Testis (tissue), 3 donors: ENCODE data around the gene KDM4C. TPM values are rescaled to one million over a fixed set of nuclear protein-coding genes. Genes with fewer than 3 reads are reported as not detected.

Experiments
- DNase-seq: peaks from one replicate; pipeline ENCODE4 v3.0.0-alpha.2; 2019
- H3K27ac ChIP-seq, 2 donors: fragments of 200-600 bp; sonication (generic); one replicate each; pipeline ENCODE4 v1.5.1; 2019
- H3K27me3 ChIP-seq: fragments of 200-600 bp; sonication (generic); one replicate; pipeline ENCODE4 v1.5.1; 2019
- H3K36me3 ChIP-seq: fragments of 200-600 bp; sonication (generic); one replicate; pipeline ENCODE4 v1.5.1; 2017; ENCODE audit warnings: low read depth; ENCODE audit errors: missing control alignments
- H3K4me1 ChIP-seq: fragments of 200-600 bp; sonication (generic); one replicate; pipeline ENCODE4 v1.5.1; 2019
- H3K4me3 ChIP-seq, 2 donors: fragments of 200-600 bp; sonication (generic); one replicate each; pipeline ENCODE4 v1.5.1; 2017 to 2019
- H3K9me3 ChIP-seq: fragments of 200-600 bp; sonication (generic); one replicate; pipeline ENCODE4 v1.5.1; 2017
- POLR2A ChIP-seq: fragments of 450-650 bp; IDR thresholded peaks from one replicate; pipeline ENCODE4 v1.6.1; 2017; ENCODE audit warnings: antibody characterized with exemption, mild to moderate bottlenecking, moderate library complexity
- WGBS, 2 donors: methylation state at CpG; one replicate each; pipeline ENCODE4 v1.1.5; 2018; 5-methylcytosine and 5-hydroxymethylcytosine counted together
- intact Hi-C: fragments of 100-400 bp; cut with DNase I; formaldehyde crosslinking; loops from one replicate; pipeline ENCODE4 v1.15.1; 2023; ENCODE audit warnings: low total_unique reads
- polyA plus RNA-seq: library from polyadenylated mRNA; stranded (reverse); fragments of 350-450 nt; fragmentation: Illumina TruSeq; extraction: RNeasy Lipid Tissue Mini Kit (QIAGEN cat#74804); gene quantifications from one replicate; pipeline ENCODE4 v1.2.3, GENCODE V29; 2014; ENCODE audit warnings: low read depth, low replicate concordance; ENCODE audit not compliant: insufficient read depth
- total RNA-seq, 2 donors: library from RNA; depleted of rRNA; stranded (reverse); fragments of >200 nt; gene quantifications; one replicate each; pipeline ENCODE4 v1.2.3, GENCODE V29; 2016
- TF ChIP-seq, protein P1 (sequence below), 3 experiments: fragments of 450-650 bp in 2 of 3; fragments of 200-600 bp in 1 of 3; sonication (generic) in 1 of 3; IDR thresholded peaks; one replicate each; pipeline ENCODE4 v1.5.1; 2016 to 2019; ENCODE audit warnings: antibody characterized with exemption in 3 of 3, mild to moderate bottlenecking in 2 of 3, moderate library complexity in 1 of 3

Gene KDM4C
- total and polyA plus RNA-seq, 3 donors from 2014 or later, result 16.7 to 58.8 (median 48.8) TPM

GRCh38 chr9:6977761-6978160 lies 220.0 kb downstream of the KDM4C start:
- Histone ChIP-seq H3K9me3 (no peaks in the 10 kb centered on the region), H3K4me1 (no peaks in the 10 kb centered on the region), H3K36me3 (no peaks in the 10 kb centered on the region), H3K4me3 (no peak overlapping the region), H3K27me3 (no peaks in the 10 kb centered on the region), H3K27ac (no peak overlapping the region)
- no peak for TF ChIP-seq POLR2A
- TF ChIP-seq, protein P1, sequence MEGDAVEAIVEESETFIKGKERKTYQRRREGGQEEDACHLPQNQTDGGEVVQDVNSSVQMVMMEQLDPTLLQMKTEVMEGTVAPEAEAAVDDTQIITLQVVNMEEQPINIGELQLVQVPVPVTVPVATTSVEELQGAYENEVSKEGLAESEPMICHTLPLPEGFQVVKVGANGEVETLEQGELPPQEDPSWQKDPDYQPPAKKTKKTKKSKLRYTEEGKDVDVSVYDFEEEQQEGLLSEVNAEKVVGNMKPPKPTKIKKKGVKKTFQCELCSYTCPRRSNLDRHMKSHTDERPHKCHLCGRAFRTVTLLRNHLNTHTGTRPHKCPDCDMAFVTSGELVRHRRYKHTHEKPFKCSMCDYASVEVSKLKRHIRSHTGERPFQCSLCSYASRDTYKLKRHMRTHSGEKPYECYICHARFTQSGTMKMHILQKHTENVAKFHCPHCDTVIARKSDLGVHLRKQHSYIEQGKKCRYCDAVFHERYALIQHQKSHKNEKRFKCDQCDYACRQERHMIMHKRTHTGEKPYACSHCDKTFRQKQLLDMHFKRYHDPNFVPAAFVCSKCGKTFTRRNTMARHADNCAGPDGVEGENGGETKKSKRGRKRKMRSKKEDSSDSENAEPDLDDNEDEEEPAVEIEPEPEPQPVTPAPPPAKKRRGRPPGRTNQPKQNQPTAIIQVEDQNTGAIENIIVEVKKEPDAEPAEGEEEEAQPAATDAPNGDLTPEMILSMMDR (IDR thresholded peaks at IDR 0.05), result no peak
- WGBS, 2 donors, result 90 to 95% methylated on average over 1 of the region's 1 CpG
- intact Hi-C loops, result no loop called here
- no peak for DNase-seq

GRCh38 chr9:6978591-6978990 lies 220.8 kb downstream of the KDM4C start:
- H3K9me3 ChIP-seq, result no peaks in the 10 kb centered on the region
- DNase-seq, result no peak
- H3K27ac ChIP-seq, result no peak overlapping the region
- TF ChIP-seq, protein P1 (IDR thresholded peaks at IDR 0.05), result no peak
- no peak for TF ChIP-seq POLR2A
- no peaks in the 10 kb centered on the region for H3K27me3 ChIP-seq
- no peaks in the 10 kb centered on the region for H3K4me1 ChIP-seq
- no peak overlapping the region for H3K4me3 ChIP-seq
- WGBS, 2 donors, result 81 to 84% methylated on average over 2 of the region's 2 CpGs
- H3K36me3 ChIP-seq, result no peaks in the 10 kb centered on the region
- intact Hi-C loops, result no loop called here

DNA sequence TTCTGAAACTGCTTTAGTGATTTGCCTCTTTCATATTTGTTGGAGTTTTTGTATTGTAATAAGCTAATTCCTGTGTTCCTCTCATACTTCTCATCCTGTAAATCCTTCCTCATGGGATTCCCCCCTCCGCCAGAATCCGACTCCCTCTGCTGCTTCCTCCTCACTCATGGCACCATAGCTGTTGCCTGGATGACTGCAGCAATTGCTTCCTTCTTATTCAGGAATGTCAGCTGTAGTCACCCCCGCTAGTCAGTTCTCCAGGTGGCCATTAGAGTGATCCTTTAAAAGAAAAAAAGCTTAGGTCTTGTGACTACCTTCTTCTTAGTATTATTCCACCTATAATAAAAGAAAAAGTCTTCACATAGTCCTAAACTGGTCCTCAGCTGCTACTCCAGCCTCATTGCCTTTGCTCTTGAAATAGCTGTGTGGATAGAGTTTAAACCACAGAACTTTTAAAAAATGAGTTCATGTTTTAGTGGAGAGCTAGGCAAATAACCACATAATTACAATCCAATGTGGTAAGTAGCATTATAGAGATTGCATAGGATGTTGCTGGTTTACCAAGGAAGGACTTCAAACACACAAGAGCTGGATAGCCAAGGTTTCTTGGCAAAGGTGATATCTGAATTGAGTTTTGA lies 227.3 kb downstream of the KDM4C start:
- TF ChIP-seq, protein P1 (IDR thresholded peaks at IDR 0.05), result no peak
- no peak for TF ChIP-seq POLR2A
- Histone ChIP-seq H3K27me3 (no peaks in the 10 kb centered on the region), H3K4me3 (no peak overlapping the region), H3K36me3 (no peaks in the 10 kb centered on the region), H3K27ac (no peak overlapping the region), H3K4me1 (no peaks in the 10 kb centered on the region), H3K9me3 (no peaks in the 10 kb centered on the region)
- intact Hi-C loops, result no loop called here
- no peak for DNase-seq
- 82 to 88% methylated on average over 3 of the region's 3 CpGs for WGBS, 2 donors

- no peak overlapping the region for H3K4me3 ChIP-seq
- H3K9me3 ChIP-seq, result no peaks in the 10 kb centered on the region
- intact Hi-C loops, result no loop called here
- no peaks in the 10 kb centered on the region for H3K4me1 ChIP-seq
- no peaks in the 10 kb centered on the region for H3K27me3 ChIP-seq
- no peaks in the 10 kb centered on the region for H3K36me3 ChIP-seq
- no peak overlapping the region for H3K27ac ChIP-seq
- TF ChIP-seq, protein P1 (IDR thresholded peaks at IDR 0.05), result no peak
- no peak for TF ChIP-seq POLR2A
- no peak for DNase-seq
- WGBS, 2 donors, result 68 to 69% methylated on average over 5 of the region's 5 CpGs
Measured at GRCh38 chr9:6986141-6986815, 228.5 kb downstream of the KDM4C start.

- no peak for DNase-seq
- 81 to 86% methylated on average over 3 of the region's 3 CpGs for WGBS, 2 donors
- no peaks in the 10 kb centered on the region for H3K4me1 ChIP-seq
- H3K27me3 ChIP-seq, result no peaks in the 10 kb centered on the region
- no peaks in the 10 kb centered on the region for H3K9me3 ChIP-seq
- intact Hi-C loops, result no loop called here
- H3K36me3 ChIP-seq, result no peaks in the 10 kb centered on the region
- no peak overlapping the region for H3K27ac ChIP-seq
- no peak overlapping the region for H3K4me3 ChIP-seq
- TF ChIP-seq, protein P1 (IDR thresholded peaks at IDR 0.05), result no peak
- no peak for TF ChIP-seq POLR2A
Measured at GRCh38 chr9:6987381-6987780, 229.6 kb downstream of the KDM4C start.
